CD4-positive, alpha-beta T cell treated with Interleukin-6 at 100 ng/mL for 8 hours (primary cell): ENCODE results near the gene ZFAND3.

Source experiments
- DNase-seq: peaks from one replicate; pipeline ENCODE4 v3.0.0-alpha.2; 2020; ENCODE audit warnings: mixed read lengths, low spot score

Gene ZFAND3

DNA sequence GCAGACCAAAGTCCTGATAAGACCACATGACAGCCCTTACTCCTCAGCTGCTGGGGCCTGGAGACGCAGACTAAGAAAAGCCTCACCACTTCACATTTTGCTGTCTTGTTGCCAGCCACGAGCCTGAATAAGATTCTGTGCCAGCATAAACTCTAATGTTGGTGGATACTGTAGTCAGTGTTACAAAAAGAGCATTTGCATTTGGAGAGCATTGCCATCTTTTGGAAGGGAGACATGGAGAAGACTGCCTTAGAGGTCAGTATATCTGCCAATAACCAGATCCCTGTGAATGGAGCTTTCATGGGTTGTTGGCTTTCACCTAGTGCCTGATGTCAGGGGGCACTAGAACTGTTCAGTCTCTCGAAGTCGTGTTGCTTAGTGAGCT, 315.2 kb downstream of the ZFAND3 start:
- DNase-seq = no peak

GRCh38 chr6:38136547-38136946, 317.0 kb downstream of the ZFAND3 start:
- no peak for DNase-seq

- DNase-seq = no peak
Observed at GRCh38 chr6:38137608-38138265, 318.2 kb downstream of the ZFAND3 start.

DNA sequence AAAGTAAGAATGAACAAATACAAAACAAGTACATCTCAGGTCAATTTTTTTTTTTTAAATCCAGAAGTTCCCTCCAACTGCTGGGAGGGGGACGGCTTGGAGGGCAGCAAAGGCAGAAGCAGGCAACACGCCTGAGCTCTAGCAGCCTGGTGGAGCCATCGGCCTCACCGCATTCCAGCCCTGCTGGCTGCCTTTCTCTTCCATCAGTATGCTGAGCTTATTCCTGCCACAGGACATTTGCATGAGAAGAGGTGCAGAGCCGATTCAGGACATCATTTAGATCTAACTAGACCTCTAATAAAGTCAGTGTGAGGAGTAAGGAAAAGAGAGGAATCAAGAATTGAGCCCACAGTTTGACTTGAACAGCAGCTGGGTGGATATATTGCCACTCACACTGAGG, 318.8 kb downstream of the ZFAND3 start:
- DNase-seq = no peak

GRCh38 chr6:38141085-38141484, 321.6 kb downstream of the ZFAND3 start:
- no peak for DNase-seq

DNA sequence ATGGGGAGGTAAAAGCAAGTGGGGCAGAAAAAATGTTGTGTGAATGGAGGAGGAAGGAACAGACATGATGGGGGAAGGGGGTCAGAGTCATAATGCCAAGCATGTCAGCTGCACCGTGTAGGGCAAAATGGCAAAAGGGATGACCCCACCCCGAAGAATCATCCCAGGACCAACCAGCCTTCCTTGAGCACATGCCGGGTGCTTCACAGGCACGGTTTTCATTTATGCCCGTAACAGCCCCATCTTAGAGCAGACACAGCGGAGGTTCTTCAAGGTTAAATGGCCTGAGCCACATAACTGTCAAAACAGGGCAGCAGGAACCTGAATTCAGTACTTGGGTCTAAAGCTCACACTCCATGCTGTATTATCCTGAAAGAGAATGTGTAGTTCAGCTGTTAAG, 322.2 kb downstream of the ZFAND3 start:
- no peak for DNase-seq

- DNase-seq = no peak
Observed at GRCh38 chr6:38142178-38142902, 322.8 kb downstream of the ZFAND3 start.

DNA sequence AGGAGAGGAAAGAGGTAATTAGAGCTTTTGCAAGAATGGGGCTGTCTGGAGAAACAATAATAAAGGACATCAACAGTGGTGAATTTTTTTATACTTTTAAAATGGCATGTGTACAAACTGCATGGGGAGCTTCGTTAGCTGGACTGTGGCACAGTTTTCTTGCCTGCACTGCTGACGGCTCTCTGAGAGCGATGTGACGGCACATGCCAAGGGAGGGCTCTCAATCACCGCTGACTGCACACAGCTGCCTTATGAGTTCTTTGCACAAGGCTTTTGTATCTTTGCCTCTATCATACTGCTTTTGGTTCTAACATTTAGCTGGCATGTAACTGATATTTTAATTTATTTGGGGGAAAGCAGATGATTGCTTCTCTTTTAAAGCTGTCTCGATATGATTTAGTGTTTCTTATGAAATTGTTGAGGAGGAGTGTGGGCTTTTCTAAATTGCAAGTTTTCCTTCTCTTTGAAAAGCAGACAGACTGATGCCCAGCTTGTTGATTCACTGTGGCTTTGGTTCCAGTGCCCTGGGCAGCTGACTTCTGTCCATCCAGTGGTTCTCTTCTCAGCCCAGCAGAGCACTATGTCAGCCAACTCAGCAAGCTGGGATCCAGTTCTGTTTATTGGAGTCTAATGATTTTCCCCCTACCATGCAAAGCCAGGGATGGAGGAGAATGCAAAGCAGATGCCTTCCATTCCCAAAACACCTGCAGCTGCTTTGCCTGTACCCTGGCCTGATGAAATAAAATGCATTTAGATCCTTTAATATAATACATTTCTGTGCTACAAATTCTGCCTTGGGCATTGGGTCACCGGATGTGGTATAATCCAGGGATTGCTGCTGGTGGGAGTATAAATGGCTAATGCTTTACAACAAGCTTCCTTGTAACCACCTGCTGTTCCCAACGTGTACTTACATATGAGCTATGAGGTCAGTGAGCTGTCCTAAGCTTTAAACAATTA, 323.9 kb downstream of the ZFAND3 start:
- no peak for DNase-seq

DNA sequence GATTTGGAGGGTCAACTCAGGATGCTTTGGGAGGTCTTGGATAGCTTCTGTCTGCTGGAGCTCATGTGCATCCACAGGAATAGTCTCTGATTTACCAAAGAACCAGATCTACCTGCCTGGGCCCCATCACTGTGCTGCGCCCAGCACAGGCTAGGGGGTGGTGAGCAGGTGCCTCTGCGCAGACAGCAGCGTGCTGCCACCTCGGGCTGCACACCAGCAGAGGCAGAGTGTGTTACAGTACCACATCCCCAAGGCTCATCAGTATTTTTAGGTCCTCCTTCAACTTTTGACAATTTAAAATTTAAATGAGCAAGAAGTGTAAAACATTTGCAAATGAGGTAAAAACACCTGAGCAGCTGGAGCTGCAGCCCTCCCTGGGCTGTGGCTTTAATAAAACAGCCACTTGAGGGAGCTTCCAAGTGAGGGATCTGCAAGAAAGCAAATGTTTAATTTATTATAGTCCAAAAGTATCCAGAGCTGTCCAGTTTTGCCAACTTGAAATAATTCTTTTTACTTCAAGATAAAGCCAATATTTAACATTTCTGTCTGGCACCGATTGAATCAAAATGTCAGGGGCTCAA, 324.9 kb downstream of the ZFAND3 start:
- DNase-seq = no peak

DNA sequence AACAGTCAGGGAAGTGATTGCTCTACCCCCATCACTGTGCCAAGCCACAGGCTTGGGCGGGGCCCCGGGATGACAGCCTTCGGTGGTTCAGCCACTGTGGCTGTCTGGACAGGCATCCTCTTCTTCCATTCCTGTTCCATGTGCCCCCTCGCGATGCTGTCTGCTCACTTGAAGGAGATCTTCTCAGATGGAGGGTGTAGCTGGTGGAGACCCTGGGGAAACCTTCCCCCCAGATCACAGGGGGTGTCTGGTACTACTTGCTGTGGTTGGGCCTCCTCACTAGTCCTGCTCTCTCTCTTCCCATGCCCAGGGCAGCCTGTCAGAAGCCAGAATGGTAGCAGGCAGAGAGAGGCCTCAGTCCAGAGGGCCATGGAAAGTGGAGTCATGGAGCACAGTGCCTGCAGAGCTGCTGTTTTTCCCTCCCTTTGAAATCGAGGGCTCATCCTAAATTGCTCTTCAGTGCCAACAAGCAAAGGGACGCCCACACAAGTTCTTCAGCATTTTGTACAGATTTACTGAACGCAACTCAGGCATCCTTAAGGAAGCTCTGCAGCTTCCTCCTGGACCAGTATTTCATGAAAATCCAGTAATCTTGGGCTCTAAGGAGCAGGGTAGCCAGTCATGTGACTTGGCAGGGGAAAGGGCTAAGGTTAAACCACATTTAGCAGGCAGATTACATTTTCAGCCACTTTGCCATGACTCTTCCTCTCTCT, 326.6 kb downstream of the ZFAND3 start:
- DNase-seq = no peak

DNA sequence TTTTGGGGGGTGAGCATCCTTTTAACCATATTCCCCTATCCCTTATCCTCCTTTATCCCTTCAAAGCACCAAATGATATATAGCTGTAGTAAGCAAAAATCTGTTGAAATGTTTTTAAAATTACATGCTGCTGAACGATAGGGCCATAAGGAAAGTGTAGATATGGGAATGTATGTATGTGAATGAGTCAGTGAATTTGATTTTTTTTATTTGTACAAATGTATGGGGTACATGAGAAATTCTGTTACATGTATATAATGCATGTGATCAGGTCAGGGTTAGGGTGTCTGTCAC, 327.2 kb downstream of the ZFAND3 start:
- no peak for DNase-seq

- DNase-seq = no peak
Observed at GRCh38 chr6:38148606-38149005, 329.1 kb downstream of the ZFAND3 start.

DNA sequence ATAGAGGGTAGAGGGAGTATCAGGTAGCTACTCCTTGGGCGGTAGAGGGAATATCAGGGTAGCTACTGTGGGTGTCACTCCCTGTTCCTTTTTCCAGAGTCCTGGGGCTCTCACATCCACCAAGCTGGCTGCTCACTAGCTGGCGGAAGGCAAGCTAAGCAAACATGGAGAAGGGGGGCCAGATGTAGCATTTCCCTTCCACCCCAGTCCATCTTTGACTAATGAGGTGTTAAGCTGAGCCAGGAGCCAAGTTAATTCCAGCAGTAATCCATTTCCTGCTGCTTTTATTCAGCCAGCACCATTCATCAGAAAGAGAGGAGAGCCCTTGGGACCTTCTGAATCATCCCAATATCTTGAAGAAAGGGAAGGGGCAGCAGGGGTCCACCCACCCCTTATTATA, 330.0 kb downstream of the ZFAND3 start:
- no peak for DNase-seq

GRCh38 chr6:38150021-38150420, 330.5 kb downstream of the ZFAND3 start:
- no peak for DNase-seq

- DNase-seq = no peak
Observed at GRCh38 chr6:38150681-38151296, 331.3 kb downstream of the ZFAND3 start.

DNA sequence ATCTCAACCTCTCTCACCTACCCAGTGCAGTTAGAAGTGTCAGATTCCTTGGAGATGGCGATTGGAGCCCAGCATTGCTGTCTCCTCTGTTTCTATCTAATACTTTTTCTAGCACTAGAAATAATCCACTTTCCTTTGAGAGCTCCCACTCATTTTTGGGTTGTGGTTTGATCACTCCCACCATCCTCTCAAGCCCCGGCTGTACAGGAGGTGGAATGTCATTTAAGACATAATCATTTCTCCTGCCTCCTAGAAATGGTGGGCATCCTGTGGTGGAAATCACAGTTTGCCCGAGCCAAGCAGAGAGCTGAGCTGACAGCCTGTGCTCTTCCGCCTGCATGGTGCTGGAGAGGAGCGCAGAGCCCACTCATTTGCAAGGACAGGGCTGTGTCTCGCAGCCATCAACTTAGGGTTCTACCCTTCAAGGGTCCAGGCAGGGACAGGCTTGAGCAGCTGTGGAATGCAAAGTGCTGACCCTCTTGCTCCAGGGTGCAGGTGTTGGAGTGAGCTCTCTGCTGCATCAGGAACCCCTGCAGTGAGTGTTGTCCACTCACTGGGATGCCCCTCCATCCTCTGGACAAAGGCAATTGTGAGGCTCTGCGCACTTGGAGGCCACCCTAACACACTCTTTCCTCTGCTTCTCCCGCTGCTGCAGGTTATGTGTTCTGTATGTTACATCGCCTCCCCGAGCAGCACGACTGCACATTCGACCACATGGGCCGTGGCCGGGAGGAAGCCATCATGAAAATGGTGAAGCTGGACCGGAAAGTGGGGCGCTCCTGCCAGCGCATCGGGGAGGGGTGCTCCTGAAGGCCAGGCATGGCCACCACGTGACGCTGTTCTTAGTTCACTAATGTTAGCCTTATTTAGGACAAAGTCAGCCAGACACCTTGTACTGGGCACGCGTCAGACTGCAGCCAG, 332.3 kb downstream of the ZFAND3 start:
- no peak for DNase-seq

DNA sequence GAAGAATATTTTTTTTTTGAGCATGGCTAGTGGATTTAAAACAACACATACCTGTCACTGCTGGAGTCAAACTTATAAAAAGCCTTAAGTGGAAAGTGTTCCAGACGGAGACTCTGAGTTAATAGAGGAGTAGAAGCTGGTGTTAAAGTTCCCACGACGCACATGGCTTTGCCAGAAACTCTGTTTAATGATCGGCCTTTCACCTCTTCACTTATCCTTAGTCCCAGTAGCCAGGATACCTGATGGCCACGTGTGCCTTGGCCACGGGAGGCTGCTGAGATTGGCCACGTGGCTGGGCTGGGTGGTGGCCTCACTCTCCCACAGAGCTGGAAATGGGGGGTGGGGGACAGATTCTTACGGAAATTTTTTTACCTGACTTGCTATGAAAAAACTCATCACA, 333.1 kb downstream of the ZFAND3 start:
- no peak for DNase-seq

DNA sequence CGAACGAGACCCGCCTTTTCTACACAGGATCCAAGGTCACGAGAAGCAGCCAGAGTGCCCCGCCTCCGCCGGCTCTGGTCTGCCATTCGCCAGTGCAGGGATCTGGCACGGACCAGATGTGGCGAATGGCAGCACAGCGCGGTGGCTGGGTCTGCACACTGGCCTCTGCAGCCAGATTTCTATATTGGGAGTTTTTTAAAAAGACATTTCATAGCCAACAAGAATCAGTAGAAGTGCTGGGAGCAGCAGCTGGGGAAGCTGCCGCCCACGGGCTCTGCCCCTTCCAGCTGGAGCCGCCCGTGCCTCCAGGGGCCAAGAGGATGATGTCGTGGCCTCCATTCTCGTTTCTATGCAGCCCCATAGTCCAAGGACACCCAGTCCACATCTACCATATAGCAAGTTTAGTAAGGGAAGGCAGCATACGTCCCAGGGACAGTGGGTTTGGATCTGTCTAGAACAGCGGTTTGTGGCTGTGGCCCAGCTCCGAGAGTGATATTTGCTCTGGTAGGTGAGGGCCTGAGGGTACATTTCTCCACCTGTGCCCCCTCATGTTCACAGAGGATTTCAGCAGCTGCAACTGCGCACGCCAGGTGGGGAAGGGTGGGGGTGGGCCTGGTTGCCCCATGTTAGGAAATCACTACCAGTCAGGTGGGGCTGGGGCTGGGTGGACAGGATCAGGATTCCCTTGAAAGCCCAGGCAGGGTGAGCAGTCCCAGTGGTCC, 333.7 kb downstream of the ZFAND3 start:
- no peak for DNase-seq

DNA sequence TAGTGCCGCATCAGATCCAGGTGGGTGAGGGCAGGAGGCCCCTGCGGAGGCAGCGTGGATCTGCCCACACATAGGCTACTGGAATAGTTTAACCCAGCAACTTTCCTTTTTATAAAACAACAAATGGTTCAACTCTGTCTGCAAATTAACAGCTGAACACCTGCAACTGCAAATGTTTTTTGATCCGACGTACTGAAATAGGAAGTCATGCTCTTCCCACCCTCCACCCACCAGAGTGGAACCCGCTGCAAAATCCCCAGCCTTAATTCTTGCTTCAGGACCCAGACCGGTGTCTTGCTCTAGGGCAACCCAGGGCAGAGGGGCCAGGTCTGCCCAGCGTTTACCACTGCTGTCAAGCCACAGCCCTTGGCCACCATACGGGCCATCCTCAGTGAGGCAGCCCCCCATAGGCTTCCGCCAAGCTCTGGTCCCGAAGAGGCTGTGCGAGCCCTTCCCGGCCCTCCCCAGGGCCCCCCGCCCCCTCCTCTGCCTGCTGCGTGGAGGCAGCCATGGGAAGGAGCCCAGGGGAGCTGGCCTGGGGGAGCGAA, 334.3 kb downstream of the ZFAND3 start:
- DNase-seq = no peak
